Gastroesophageal sphincter (tissue), 3 donors: ENCODE measurements around the gene DNAI2.

Experiments used
- CTCF ChIP-seq, 4 experiments: fragments of 200-600 bp in 2 of 4; fragments of 450-650 bp in 2 of 4; sonication (generic) in 1 of 4; IDR thresholded peaks; one replicate each; pipeline ENCODE4 v1.5.1; 2017 to 2019; ENCODE audit warnings: antibody characterized with exemption in 4 of 4, mild to moderate bottlenecking in 2 of 4, moderate library complexity in 2 of 4
- EP300 ChIP-seq: sonication (generic); formaldehyde crosslinking; IDR thresholded peaks from one replicate; pipeline ENCODE4 v1.6.1; 2017; ENCODE audit warnings: antibody characterized with exemption, mild to moderate bottlenecking
- POLR2A ChIP-seq, 2 donors: fragments of 450-650 bp; IDR thresholded peaks; one replicate each; pipeline ENCODE4 v1.6.1; 2017; ENCODE audit warnings: antibody characterized with exemption in 2 of 2, mild to moderate bottlenecking in 2 of 2, moderate library complexity in 1 of 2
- POLR2AphosphoS5 ChIP-seq: sonication (generic); formaldehyde crosslinking; IDR thresholded peaks from one replicate; pipeline ENCODE4 v1.6.1; 2017; ENCODE audit warnings: antibody characterized with exemption

- TF ChIP-seq EP300 (no peak), POLR2A (IDR thresholded peaks at IDR 0.05) (no peak), CTCF (IDR thresholded peaks at IDR 0.05) (no peak), POLR2AphosphoS5 (no peak)
Observed at GRCh38 chr17:74336307-74336706, 62.3 kb downstream of the DNAI2 start.
